Transverse colon (tissue), 4 donors: ENCODE results near the gene MBD3L2.
"Not testable (repeated sequence)": the region's sequence is repeated elsewhere in the genome, so short reads cannot be mapped to it uniquely, and the experiment has no call there.

ENCODE experiments used
- CTCF ChIP-seq, 5 experiments: fragments of 200-600 bp in 3 of 5; fragments of 450-650 bp in 2 of 5; sonication (generic) in 3 of 5; IDR thresholded peaks; 1 replicate in 2 of 5; 2 replicates in 3 of 5; pipeline ENCODE4 v1.5.1; 2016 to 2017; ENCODE audit warnings: antibody characterized with exemption in 5 of 5, inconsistent platforms in 3 of 5, mild to moderate bottlenecking in 2 of 5, moderate library complexity in 1 of 5
- EP300 ChIP-seq: sonication (generic); formaldehyde crosslinking; IDR thresholded peaks from one replicate; pipeline ENCODE4 v1.6.1; 2017; ENCODE audit warnings: antibody characterized with exemption, low read depth
- POLR2AphosphoS5 ChIP-seq, 3 donors: sonication (generic); formaldehyde crosslinking; IDR thresholded peaks; one replicate each; pipeline ENCODE4 v1.6.1; 2016; ENCODE audit warnings: antibody characterized with exemption in 3 of 3

GRCh38 chr19:7041563-7041962 lies 7.6 kb upstream of the MBD3L2 start:
- not testable (repeated sequence) for TF ChIP-seq EP300; POLR2AphosphoS5 (IDR thresholded peaks at IDR 0.05); CTCF (IDR thresholded peaks at IDR 0.05)
